Pancreas (tissue), 10 donors: ENCODE measurements around the gene RAET1L. TPM values are rescaled to one million over a fixed set of nuclear protein-coding genes. Genes with fewer than 3 reads are reported as not detected.

Experiments used
- ATAC-seq, 4 donors: fragments of 200-7000 bp; cut with Tn5 transposase; one replicate each; pipeline versions ENCODE4 v1.8.0 to v1.9.1; 2020; ENCODE audit warnings: mild to moderate bottlenecking in 4 of 4, moderate library complexity in 4 of 4
- DNase-seq, 6 donors: peaks; one replicate each; pipeline ENCODE4 v3.0.0-alpha.2; 2020
- FAIRE-seq: peaks from 2 replicates; lab custom pipeline; 2012; peaks lifted over from hg19 to GRCh38; lab: Jason Lieb, UNC
- H3K27ac ChIP-seq, 4 donors: fragments of 200-600 bp; sonication (generic); 1 replicate in 3 of 4; 2 replicates in 1 of 4; pipeline versions ENCODE4 v1.5.0 to v1.8.0; 2020
- H3K27me3 ChIP-seq, 4 donors: fragments of 200-600 bp; one replicate each; pipeline ENCODE4 v1.8.0; 2021
- H3K36me3 ChIP-seq, 3 donors: fragments of 200-600 bp; sonication (generic) in 1 of 3; one replicate each; pipeline versions ENCODE4 v1.5.0 to v1.8.0; 2020 to 2021
- H3K4me1 ChIP-seq, 3 donors: fragments of 200-600 bp; one replicate each; pipeline ENCODE4 v1.8.0; 2021
- H3K4me3 ChIP-seq, 4 donors: fragments of 200-600 bp; sonication (generic) in 2 of 4; one replicate each; pipeline versions ENCODE4 v1.5.0 to v1.8.0; 2020 to 2021
- H3K9me3 ChIP-seq, 4 donors: fragments of 200-600 bp; one replicate each; pipeline ENCODE4 v1.8.0; 2021
- WGBS, 2 donors: extraction: QIAGEN DNeasy Blood & Tissue Kit; methylation state at CpG; one replicate each; pipeline ENCODE4 v1.1.7; 2013; 5-methylcytosine and 5-hydroxymethylcytosine counted together
- intact Hi-C, 3 donors: fragments of 100-400 bp; cut with DNase I; formaldehyde crosslinking; loops; one replicate each; pipeline versions ENCODE4 v1.11.1 to v1.14.2; 2022
- polyA plus RNA-seq, 2 donors: library from polyadenylated mRNA; stranded (reverse); fragments of 200-250 nt; gene quantifications; one replicate each; pipeline ENCODE4 v1.2.3, GENCODE V29; 2013
- total RNA-seq, 6 donors: library from RNA; stranded (reverse); fragmentation: NEBNext Ultra II Directional in 4 of 6; extraction: Animal tissue kit (Norgen Biotek cat#: 25700) in 4 of 6; gene quantifications; one replicate each; pipeline versions ENCODE4 v1.2.1 to v1.2.4, GENCODE V29; 2021 to 2023
- TF ChIP-seq, protein P1 (sequence below), 4 donors: fragments of 200-600 bp; sonication (generic) in 3 of 4; IDR thresholded peaks; one replicate each; pipeline versions ENCODE4 v1.5.0 to v1.8.0; 2021; ENCODE audit warnings: antibody characterized with exemption in 4 of 4
- donor health status: healthy with polysubstance abuse.
- donor health status: DM: no; HTN: no; CAD: no; lungs with moderate emphysema.
- donor health status: DM: no; HTN: no; CAD: no.
- donor health status: control.
- donor health status: control.
- donor health status: Bipolar disorder and iron deficiency.
- donor health status: DM: yes; HTN: yes; CAD: no.
- donor health status: DM: no; HTN: no; CAD: no.
- donor health status: DM: no; HTN: no; CAD: no.
- donor health status: DM: yes; HTN: yes; CAD: no.

Gene RAET1L
- total and polyA plus RNA-seq, 8 donors, result 0.46 to 0.53 TPM; not detected in 6

DNA sequence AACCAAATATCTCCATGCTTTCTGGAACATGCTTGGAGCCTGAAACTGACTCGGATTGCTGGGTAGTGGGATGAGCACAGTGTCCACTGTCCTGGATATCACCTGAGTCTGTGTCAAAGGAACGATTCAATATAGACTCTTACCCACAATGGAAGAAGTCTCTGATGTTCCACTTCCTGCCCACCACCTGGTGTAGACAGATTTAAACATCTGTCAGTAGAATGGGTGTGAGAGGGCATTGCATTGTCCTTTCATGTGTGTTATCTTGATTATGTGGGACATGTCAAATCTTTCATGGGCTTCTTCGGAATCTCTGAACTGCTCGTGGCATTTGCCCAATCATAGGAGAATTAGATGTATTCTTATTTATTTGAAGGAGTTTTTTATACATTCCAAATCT lies 22.8 kb upstream of the RAET1L start:
- Histone ChIP-seq H3K36me3 (no peaks in the 10 kb centered on the region), H3K9me3 (no peaks in the 10 kb centered on the region), H3K27me3 (no peaks in the 10 kb centered on the region), H3K4me3 (no peak overlapping the region), H3K4me1 (no peaks in the 10 kb centered on the region), H3K27ac (no peak overlapping the region)
- FAIRE-seq (no peak), ATAC-seq (no peak), DNase-seq (no peak)
- 62 to 75% methylated on average over 4 of the region's 4 CpGs for WGBS, 2 donors
- TF ChIP-seq, protein P1, sequence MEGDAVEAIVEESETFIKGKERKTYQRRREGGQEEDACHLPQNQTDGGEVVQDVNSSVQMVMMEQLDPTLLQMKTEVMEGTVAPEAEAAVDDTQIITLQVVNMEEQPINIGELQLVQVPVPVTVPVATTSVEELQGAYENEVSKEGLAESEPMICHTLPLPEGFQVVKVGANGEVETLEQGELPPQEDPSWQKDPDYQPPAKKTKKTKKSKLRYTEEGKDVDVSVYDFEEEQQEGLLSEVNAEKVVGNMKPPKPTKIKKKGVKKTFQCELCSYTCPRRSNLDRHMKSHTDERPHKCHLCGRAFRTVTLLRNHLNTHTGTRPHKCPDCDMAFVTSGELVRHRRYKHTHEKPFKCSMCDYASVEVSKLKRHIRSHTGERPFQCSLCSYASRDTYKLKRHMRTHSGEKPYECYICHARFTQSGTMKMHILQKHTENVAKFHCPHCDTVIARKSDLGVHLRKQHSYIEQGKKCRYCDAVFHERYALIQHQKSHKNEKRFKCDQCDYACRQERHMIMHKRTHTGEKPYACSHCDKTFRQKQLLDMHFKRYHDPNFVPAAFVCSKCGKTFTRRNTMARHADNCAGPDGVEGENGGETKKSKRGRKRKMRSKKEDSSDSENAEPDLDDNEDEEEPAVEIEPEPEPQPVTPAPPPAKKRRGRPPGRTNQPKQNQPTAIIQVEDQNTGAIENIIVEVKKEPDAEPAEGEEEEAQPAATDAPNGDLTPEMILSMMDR (IDR thresholded peaks at IDR 0.05), result no peak
- intact Hi-C loops, result no loop called here

- no peak for ATAC-seq
- intact Hi-C loops, result no loop called here
- WGBS, 2 donors, result 79 to 81% methylated on average over 1 of the region's 1 CpG
These were observed 21.6 kb upstream of the RAET1L start for GRCh38 chr6:150046943-150047342.

GRCh38 chr6:150044621-150045145 lies 19.4 kb upstream of the RAET1L start:
- FAIRE-seq, result no peak
- Histone ChIP-seq H3K4me3 (no peak overlapping the region), H3K9me3 (no peaks in the 10 kb centered on the region), H3K4me1 (no peaks in the 10 kb centered on the region), H3K36me3 (no peaks in the 10 kb centered on the region), H3K27ac (no peak overlapping the region), H3K27me3 (no peaks in the 10 kb centered on the region)
- TF ChIP-seq, protein P1 (IDR thresholded peaks at IDR 0.05), result no peak
- no peak for DNase-seq
- ATAC-seq, result no peak
- 88 to 94% methylated on average over 10 of the region's 10 CpGs for WGBS, 2 donors
- intact Hi-C loops, result no loop called here

More at GRCh38 chr6:150046943-150047342, 21.6 kb upstream of the RAET1L start:
- Histone ChIP-seq H3K4me1 (no peaks in the 10 kb centered on the region), H3K4me3 (no peak overlapping the region), H3K27ac (no peak overlapping the region), H3K9me3 (no peaks in the 10 kb centered on the region), H3K27me3 (no peaks in the 10 kb centered on the region), H3K36me3 (no peaks in the 10 kb centered on the region)
- FAIRE-seq (no peak), DNase-seq (no peak)
- TF ChIP-seq, protein P1 (IDR thresholded peaks at IDR 0.05), result no peak

GRCh38 chr6:150043501-150044412 lies 18.4 kb upstream of the RAET1L start:
- H3K36me3 ChIP-seq, result no peaks in the 10 kb centered on the region
- TF ChIP-seq, protein P1 (IDR thresholded peaks at IDR 0.05), result no peak
- intact Hi-C loops, result no loop called here
- no peak for FAIRE-seq
- no peak overlapping the region for H3K27ac ChIP-seq
- WGBS, 2 donors, result 66 to 69% methylated on average over 19 of the region's 19 CpGs
- ATAC-seq, result peak in 3 of 4 donors; percentile 60 to 75 (median 70)
- H3K9me3 ChIP-seq, result no peaks in the 10 kb centered on the region
- DNase-seq, result no peak
- H3K4me1 ChIP-seq, result no peaks in the 10 kb centered on the region
- H3K4me3 ChIP-seq, result no peak overlapping the region
- no peaks in the 10 kb centered on the region for H3K27me3 ChIP-seq
